ENCODE results near the gene SSTR4.

Gene SSTR4

DNA sequence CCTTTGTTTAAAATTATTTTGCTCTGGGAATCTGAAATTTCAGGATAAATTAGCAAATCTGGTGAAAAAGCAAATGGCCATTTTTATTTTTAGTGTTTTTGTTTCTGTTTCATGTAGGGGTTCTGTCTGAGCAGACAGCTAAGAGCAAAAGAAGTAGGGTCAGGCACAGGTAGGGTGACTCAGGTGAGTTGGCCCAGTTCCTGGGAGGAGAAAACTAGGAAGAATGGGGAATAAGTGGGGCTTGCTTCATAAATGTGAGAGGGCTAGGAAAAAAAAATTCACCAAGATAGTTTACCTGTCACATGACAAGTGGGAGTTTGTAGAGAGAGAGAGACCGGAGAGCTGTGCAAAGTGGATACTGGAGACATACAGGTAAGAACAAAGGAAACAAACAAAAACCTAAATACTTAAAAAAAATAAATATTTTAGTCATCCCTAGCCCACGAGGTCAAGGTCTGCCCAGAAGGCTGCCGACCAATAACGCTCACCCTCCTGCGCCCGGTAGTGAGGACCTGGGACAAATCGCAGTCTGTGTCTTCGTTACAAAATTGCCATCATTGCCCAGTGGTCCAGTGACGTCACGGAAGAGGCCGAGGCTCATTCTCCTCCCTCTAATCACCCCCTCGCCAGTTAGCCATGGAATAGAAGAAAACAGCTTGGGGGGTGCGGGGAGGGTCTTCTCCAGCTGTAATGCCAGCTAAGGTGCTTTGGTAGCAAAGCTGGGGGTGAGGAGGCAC lies 12.1 kb downstream of the SSTR4 start:
- no peak for DNase-seq

DNA sequence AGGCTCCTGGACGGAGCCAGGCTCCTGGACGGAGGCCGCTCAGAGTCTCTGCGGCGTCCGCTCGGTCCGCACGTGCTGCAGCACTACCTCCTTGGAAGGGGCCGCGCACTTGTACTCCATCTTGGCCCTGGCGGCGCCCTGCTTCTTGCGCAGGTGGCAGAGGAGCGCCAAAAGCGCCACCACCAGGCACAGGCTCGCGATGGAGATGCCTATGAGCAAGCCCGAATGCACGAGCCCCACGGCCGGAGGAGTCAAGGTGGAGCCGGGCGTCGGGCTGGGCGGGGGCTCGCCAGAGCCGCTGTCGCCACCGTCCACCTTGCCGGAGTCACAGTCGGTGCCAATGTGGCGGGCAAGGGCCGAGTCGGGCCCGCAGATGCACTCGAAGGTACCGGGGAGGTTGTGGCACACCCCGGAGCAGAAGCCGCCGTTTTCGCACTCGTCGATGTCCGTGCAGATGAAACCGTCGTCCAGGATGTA lies 12.7 kb downstream of the SSTR4 start:
- DNase-seq, result peak; percentile 24

DNA sequence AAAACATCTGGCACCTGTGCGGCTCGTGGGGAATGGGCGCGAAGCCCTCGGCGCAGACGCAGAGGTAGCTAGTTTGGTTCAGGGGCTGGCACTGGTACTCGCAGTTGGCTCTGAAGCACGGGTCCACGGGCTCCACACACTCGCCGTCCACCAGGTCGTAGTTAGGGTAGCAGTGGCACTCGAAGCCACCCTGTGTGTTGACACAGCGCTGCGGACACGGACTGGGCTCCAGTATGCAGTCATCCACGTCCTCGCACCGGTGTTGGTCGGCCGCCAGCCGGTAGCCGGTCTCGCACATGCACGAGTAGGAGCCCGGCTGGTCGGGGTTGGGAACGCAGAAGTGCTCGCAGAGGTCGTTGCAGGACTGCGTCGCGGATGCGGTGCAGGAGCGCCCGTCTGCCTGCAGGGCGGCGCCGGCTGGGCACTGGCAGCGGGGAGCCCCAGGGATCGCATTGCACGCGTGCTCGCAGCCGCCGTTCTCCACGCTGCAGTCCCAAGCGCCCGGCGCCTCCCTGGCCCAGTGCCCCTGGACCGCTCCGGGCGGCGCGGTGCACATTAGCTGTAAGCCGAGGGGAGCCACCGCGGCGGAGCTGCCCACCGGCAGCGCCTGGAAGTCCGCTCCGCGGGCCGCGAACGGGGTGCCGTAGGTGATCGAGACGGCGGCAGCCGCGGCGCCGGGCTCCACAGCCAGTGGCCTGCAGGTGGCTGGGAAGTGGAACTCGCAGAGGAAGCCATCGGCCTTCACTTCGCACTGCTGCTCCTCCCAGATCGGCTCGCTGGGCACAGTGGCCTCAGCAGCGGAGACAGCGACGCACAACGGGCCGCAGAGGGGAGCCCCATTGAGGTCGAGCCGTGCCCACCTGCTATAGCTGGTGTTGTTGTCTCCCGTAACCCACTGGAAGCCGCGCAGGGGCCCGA lies 13.4 kb downstream of the SSTR4 start:
- peak; percentile 70 for DNase-seq

DNA sequence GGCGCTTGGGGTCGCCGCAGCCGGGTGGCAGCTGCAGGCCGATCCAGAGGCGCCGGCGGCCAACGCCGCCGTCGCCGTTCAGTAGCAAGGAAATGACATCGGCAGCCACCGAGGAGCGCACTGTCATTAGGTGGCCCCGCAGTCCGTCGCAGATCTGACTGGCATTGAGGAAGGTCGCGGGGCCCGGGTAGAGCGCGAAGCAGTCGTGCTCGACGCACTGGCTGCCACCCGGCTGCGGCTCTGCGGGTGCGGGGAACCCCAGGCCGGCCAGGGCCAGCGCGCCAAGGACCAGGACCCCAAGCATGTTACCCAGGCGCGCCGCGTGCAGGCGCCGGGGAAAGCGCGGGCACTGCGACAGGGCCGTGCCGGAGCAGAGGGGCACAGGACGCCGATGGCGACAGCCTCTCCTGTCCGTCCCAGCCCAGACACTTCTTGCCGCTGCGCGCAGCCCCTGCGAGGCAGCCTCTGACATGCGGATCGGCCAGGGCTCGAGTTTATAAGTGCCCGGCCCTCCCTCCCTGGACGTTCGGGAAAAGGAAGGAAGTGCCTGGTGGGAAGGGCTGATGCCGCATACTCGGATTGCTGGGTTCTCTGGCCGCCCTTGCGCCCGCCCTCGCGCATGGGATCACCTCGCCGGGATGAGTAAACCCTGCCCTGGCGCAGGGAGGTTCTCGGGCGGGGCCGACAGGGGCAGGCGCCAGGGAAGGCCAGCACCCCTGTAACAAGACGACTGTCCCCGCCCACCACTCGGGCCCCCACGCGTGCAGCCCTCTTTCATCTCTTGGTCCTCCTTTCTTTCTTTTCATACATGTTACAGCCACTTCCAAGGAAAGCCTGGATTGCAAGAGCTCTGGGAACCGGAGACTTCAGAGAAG lies 14.3 kb downstream of the SSTR4 start, which contains the start of gene THBD:
Gene THBD (minus strand): TSS at position 472 of the 875 bp plus-strand sequence. CDS start 168 bp downstream, at position 304.
- peak; percentile 27 for DNase-seq

DNA sequence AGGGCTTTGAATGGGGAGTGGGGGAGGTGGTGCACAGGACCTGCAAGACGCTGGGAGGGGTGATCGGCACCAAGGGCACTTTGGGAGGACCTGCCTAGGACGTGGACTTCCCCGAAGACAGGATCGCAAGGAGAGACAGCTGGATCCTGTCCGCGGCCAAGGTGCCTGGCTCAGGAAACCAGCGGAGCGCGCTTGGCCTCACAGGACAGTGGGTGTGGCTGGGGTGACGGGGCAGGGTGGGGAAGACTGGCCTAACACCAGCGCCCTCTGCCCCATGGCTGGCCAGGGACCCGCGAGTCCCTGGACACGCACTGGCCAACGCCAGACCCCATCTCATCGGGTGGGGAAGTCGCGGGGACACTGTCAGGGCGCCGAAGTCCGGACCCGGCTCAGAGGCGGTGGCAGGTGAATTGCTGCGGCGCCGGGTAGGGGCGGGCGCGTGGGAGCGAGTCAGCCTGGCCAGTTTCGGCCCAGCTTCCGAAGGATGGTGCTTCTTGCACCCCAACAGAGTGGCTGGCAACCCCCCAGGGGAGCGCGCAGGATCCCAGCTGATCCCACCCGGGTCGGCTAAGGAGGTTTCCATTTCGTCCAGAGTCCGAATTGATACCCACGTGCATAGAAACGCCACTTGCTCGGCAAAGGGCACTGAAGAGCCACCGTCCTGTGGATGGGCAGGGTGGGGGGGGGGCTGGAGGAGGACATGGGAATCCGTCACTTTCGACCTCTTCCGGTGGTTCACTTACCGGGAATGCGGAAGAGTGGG lies 15.1 kb downstream of the SSTR4 start:
- no peak for DNase-seq

DNA sequence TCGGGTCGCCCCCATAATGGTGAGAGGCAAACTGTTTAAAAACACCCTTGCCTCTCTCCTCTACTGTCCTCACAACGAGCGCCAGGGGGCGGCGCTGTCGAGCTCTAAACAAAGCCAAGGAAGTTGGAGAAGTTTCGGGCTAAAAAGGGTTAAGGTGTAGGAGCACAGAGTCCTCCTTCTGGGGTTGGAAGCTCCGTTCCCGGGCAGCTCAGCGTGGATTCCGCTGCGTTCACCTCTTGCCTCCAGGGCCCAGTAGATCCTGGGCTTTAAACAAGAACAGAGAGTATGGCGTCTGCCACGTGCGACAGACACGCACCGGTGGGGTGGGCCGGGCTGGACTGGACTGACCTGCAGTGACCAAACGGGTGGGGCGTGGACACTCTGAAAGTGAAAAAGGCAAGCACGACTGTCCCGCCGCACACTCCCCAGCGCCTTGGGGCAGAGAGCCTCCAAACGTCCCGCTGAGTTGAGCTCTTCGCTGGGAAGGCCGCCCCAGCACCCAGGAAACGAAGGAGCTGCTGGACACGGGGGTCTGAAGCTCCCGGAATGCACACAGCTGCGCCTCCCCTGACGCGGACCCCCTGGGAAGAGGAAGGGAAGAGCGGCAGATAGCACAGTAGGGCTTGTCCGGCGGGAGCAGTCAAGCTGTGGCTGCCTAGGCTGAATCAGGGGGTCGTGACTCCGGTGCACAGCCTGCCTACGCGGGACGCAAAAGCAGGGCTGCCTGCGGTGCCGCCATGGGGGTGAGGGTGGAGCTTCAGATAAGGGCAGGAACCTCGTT lies 15.9 kb downstream of the SSTR4 start:
- DNase-seq, result peak; percentile 76

DNA sequence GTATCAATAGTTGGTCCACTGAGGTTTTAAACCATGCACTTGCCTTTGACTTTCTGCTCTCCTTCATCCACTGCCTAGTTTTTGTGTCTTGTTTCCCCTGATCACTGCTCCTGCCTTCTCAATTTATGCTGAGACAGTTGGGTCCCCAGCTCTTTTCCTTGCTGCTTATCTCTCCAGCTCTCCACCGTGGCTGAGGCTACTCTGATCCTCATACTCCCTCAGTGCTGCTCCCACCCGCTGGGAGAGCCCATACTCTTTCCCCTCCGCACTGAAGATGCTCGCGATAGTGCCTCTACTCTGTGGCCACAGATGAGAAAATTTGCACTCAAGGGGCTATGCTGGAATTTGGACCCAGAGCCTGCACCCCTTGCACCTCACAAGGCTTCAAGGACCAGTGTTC lies 17.8 kb downstream of the SSTR4 start:
- no peak for DNase-seq

DNA sequence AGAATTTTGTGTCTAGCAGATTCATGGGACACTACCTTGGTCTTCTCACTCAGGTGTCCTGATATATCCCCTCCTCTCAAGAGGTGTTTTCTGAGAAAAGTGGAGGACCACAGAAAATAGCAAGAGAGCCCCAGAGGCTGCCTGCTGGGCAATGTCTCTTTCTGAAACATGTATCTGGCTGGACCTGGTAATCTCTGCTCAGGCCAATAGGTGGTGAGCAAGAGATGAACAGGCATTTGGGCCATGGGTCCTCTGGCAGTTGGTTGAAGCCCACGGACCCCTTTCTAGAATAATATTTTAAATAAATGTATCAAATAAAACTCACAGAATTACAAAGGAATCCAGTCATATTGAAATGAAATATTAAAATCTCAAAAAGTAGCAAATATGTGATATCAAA lies 23.1 kb downstream of the SSTR4 start:
- no peak for DNase-seq

DNA sequence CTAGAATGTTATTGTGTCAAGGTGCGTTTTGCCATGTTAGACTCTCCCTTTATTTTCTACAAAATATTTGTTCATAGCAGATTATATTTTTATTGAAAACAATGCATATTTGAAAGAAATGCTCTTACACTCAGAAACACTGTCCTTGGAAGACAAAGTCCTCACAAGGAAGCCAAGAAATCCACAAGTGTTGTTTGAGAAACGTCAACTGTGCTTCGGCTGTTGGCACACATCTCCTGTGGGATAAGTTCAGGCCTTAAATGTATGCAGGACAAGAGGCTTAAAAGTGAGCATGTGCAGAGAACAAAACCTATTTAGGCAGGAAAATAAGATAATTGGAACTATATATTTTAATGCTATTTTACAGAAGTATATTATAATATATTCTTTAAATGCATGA lies 23.9 kb downstream of the SSTR4 start:
- no peak for DNase-seq

DNA sequence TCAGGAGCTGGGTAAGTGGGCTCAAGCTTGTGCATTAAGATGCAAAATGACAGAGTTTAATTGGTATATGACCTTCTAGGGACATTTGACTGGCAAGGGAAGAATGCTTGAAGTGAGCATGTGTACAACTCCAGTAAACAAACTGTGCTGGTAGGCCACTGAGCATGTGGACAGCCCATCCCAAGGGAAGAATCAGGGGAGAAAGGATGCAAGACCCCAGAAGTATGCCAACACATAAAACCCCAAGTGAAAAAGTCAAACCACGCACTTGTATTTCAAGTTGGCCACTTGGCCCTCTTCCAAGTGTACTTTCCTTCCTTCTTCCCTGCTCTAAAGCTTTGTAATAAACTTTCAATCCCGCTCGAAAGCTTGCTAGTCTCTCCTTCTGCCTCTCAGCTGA lies 24.7 kb downstream of the SSTR4 start:
- DNase-seq, result no peak

DNA sequence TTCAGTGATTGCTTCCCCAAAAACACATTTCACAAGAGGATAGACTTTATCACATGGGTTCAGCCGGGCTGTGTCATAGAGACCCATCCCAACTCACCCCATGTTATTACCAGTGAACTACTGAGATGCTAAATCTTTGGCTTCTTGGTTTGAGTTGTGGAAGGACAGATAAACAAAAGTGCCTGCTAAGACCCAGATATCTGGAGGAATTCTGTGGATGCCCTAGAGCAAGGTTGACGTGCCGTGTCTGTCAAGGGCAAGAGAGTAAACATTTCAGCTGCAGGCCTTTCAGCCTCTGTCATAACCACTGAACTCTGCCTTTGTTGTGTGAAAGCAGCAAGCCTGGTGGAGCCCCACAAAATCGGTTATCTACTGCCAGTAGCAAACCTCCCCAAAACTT lies 25.5 kb downstream of the SSTR4 start:
- DNase-seq, result no peak

DNA sequence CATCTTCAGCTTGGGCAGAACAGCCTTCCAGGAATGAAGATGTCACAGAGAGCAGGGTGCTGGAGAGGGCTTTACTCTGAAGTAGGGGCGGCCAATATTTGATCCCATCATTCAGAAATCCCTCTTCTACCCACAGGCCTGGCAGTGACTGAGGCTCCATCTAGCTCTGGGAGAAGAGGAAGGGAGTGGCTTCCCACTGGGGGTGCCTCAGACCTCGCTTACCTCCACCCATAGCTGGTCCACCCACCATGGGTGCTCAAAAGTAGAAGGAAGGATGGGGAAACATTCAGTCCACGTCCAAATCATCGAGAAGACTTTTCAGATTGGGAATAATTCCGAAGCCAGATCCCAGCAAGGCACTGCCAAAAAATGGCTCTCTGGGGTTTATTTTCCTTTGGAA lies 26.1 kb downstream of the SSTR4 start:
- no peak for DNase-seq

DNA sequence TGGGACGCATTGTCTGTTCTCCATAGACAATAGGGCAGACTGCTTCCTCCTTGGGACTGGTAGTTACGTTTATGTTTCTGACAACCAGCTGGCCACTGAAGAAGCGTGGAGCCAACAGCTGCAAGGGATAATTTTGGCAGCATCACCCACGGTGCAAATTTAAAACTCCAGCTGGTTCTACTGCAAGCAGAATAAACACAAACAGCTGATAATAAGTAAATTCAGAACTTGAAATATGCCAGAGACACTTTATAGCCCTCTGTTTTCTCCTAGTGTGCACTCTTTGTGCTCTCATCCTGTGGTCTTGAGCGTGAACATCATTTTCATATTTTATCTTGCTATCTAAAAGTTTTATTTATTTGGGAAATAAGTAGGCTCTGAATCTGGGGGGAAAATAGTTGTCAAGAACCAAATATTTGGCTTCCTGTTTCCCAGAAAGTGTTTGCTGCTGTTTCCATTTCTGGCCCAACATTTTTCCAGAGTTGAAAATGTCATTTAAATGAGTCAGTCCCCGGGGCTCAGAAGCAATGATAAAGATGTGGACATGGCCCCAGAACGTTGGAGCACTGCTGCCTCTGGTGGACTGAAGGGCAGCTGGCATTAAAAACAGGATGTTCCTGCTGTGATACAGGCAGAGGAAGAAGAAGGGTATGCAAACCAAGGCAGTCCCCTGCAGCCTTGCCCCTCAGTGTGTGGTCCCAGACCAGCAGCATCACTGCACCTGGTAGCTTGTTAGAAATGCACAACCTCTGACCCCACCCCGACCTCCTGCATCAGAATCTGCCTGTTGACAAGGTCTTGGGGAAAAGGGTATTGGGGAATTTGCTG lies 26.8 kb downstream of the SSTR4 start:
- no peak for DNase-seq

DNA sequence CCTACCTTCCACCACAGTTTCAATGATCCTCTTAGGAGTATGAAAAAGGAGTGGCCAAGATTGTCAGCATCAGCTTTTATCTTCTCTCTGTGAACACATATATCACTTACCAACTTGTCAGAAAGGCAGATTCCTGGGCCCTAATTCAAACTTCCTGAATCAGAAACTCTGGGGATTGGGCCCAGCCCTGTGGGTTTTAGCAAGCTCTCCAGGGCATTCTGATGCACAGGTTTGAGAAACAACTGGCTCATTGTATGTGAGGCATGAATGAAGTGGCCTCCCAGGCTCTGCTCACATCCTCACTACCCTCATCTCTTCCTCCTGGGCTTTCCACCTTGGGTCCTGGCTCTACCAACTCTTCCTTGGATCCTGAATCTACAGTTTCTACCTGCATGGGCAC lies 27.5 kb downstream of the SSTR4 start:
- DNase-seq, result no peak

DNA sequence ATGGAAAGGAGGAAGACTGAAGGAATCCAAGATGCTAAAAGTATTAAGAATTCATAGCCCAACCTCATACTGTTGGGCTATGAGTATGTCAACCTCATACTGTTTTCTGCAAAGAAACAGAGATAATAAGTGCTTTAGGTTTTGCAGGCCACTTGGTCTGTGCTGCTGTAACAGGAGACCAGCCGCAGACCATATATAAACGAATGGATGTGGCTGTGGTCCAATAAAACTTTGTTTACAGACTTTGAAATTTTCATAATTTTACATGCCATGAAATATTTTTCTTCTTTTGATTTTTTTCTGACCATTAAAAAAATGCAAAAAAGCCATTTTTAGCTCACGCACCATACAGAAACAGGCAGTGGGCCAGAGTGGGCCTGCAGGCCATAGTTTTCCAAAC lies 28.1 kb downstream of the SSTR4 start:
- no peak for DNase-seq

DNA sequence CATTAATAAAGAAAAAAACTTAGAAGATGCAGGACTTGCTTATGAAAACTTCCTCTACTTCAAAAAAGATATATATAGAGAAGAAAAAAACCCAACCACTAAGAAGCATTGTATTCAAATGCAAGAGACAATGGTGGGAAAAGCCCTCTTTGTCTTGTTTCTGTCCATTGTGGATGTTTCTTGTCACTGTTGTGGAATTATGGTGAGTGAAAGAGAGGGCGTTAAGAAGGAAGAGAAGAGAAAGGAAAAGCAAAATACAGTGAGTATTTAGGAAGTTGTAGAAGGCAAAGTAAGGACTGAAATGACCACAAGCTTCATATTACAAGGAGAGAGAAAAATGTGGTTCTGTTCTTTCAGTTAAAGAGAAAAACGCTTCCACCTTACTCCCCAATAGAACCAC lies 28.5 kb downstream of the SSTR4 start:
- DNase-seq, result no peak

DNA sequence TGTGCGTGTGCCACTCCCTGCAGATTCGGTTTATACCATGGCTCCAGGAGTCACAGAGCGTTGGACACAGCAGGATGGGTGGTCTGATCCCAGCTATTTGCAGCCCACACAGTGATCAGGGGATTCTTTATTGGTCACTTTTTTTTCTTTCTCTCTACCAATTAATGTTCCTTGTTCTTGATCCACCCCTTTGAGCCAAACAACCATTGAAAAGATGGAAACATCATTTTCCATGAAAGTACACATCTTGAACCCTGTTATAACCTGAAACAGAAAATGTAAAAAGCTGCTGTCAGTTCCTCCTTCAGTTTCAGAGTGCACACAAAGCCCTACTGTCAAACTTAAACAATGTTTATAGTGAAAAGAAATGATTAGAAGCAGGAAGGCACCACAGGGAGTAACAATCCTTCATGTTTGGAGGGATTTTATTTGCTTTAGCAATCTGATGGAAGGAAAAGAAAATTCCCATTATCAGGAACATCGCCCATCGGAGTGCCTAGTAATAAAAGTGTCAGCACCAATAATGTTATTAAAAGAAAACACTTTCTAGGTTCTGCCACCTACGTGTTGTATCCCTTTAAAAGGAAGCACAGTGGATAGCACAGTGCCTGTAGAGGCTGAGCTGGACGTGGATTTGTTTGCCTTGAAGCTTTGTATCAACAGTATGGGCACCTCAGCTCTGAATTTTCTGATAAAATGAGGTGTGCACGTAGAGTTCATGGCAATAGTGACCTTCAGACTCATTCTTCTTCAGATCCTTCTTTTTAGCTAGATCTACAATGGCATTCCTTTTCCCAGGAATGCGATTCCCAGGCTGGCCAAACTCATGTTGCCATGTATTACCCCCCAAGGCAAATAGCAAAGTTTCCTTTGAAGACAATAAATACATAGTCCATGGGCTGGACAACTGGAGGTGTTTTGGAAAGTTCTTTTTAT lies 30.4 kb downstream of the SSTR4 start:
- no peak for DNase-seq

DNA sequence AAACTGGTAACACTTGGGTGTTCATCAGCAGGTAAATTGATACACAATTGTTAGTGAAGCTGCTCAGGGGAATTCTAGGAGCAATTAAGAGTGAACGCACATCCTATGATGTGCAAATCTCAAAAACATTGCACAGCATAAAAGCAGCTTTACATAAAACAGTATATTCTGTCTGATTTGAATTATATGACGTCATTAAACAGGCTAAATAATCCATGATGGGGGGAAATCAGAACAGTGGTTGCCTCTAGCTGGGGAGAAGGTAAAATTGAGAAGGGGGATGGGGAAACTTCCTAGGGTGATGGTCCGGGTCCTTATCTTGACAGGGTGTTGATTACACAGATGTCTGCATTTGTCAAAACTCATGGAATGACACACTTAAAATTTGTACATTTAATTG lies 31.7 kb downstream of the SSTR4 start:
- no peak for DNase-seq

DNA sequence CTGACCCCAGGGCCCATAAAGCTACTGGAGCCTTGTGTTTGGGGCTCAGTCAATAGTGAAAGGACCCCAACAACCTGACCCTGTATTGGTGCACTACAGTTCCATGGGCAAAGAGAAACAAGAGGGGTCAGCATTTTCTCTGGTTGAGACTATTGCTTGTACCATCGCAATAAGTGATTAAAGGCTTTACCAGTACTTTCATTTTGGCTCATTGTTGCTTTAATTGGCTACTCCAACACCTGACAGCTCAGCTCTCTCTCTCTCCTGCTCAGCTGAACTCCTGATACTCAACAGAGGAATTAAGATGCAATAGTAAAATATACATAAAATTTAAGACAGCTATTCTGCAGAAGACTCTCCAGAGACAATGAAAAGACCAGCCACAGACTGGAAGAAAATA lies 33.2 kb downstream of the SSTR4 start:
- DNase-seq, result no peak
